ENCODE measurements around the gene NANOS3. TPM values are rescaled to one million over a fixed set of nuclear protein-coding genes. Genes with fewer than 3 reads are reported as not detected.
A peak's percentile ranks its signal among the peaks of the same experiment; 100 is the strongest.

The NANOS3 gene
- polyA plus RNA-seq, 1 donor, result 2.3 TPM

DNA sequence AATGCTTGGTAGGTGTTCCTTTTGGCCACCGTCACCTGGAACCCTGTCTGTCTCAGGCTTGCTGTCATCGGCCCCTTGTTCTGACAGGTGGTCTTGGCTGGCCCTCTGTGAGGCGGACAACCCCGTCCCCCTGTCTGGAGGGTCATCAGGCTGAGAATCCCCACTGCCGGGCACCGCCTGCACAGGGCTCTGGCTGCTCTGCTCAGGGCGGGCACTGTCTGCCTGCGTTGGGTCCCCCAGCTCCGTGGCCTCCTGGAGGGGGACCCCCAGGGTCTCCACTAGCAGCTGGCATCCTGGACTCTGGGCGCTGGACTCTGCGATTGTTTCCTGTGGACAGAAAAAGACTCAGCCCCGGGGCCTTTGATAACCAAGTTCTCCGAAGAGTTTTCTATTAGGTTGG lies 13.2 kb downstream of the NANOS3 start:
- H3K27ac ChIP-seq (ENCODE audit: low read length), result no peak overlapping the region
- WGBS (ENCODE audit: insufficient coverage, low lambda C conversion rate), result no CpG with 5 or more reads among the region's 13 CpGs
- DNase-seq, result no peak
- no peak overlapping the region for H3K4me3 ChIP-seq (ENCODE audit: low read length)
- H3K9me3 ChIP-seq (ENCODE audit: control insufficient read depth, low read depth, low read length), result no peaks in the 10 kb centered on the region
- H3K36me3 ChIP-seq (ENCODE audit: control insufficient read depth, insufficient read depth, low read length), result no peaks in the 10 kb centered on the region
- H3K4me1 ChIP-seq (ENCODE audit: control insufficient read depth, insufficient read depth, low read length), result peaks cover 8% of the 10 kb centered on the region
- H3K27me3 ChIP-seq (ENCODE audit: control insufficient read depth, insufficient read depth, low read length), result no peaks in the 10 kb centered on the region

DNA sequence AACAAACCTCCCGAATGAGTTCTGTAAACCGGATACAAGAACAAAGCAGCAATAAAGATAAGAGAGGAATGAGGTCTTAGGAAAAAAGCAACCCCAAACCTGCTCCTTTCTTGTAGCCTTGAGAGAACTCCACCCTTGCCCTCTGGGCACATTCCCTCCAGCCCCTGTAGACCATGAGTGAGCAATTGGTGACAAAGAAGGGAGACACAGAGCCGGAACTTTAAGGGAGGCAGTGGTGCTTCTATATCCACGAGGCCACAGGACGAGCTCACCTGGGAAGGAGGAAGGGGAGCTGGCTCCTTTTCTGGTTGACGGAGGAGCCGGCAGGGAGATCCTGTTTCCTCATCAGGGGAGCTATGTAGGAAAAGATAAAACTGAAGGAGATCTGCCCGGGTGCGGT lies 15.9 kb downstream of the NANOS3 start:
- Histone ChIP-seq H3K27me3 (ENCODE audit: control insufficient read depth, insufficient read depth, low read length) (no peaks in the 10 kb centered on the region), H3K36me3 (ENCODE audit: control insufficient read depth, insufficient read depth, low read length) (no peaks in the 10 kb centered on the region), H3K4me1 (ENCODE audit: control insufficient read depth, insufficient read depth, low read length) (peaks cover 5% of the 10 kb centered on the region), H3K27ac (ENCODE audit: low read length) (no peak overlapping the region), H3K4me3 (ENCODE audit: low read length) (no peak overlapping the region), H3K9me3 (ENCODE audit: control insufficient read depth, low read depth, low read length) (no peaks in the 10 kb centered on the region)
- DNase-seq, result peak in 1 of 2 donors; percentile 43
- 18% methylated on average over 2 of the region's 9 CpGs for WGBS (ENCODE audit: insufficient coverage, low lambda C conversion rate)

DNA sequence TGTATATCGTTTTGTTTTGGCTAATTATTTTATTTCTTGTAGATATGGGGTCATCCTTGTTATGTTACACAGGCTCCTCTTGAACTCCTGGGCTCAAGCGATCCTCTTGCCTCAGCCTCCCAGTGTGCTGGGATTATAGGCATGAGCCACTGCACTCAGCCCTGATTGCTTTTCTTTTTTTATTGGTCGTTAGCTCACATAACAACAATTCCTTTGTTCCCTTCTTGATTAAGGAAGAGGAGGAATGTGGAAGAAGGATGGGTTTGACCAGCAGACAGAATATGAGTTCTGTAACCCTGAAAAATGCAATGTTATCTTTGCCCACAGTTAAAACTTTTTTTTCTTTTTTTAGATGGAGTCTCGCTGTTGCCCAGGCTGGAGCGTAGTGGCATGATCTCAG lies 17.6 kb downstream of the NANOS3 start:
- Histone ChIP-seq H3K36me3 (ENCODE audit: control insufficient read depth, insufficient read depth, low read length) (no peaks in the 10 kb centered on the region), H3K4me1 (ENCODE audit: control insufficient read depth, insufficient read depth, low read length) (peaks cover 5% of the 10 kb centered on the region), H3K4me3 (ENCODE audit: low read length) (no peak overlapping the region), H3K27me3 (ENCODE audit: control insufficient read depth, insufficient read depth, low read length) (no peaks in the 10 kb centered on the region), H3K9me3 (ENCODE audit: control insufficient read depth, low read depth, low read length) (no peaks in the 10 kb centered on the region), H3K27ac (ENCODE audit: low read length) (no peak overlapping the region)
- WGBS (ENCODE audit: insufficient coverage, low lambda C conversion rate), result no CpG with 5 or more reads among the region's 5 CpGs
- no peak for DNase-seq

DNA sequence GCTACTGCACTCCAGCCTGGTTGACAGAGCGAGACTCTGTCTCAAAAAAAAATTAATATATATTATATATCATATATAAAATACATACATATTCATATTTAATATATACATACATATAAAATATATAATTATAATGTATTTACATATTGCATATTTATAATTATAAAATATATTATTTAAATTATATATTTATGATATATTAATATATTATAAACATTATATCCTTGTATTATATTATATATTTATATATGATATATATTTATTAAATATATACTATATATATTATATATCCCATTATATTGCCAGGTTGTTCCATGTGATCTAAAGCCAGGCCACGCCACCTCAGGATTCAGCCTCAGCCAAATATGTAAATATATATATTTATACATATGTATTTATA lies 19.3 kb downstream of the NANOS3 start:
- 100% methylated on average over 1 of the region's 2 CpGs for WGBS (ENCODE audit: insufficient coverage, low lambda C conversion rate)
- Histone ChIP-seq H3K36me3 (ENCODE audit: control insufficient read depth, insufficient read depth, low read length) (no peaks in the 10 kb centered on the region), H3K4me1 (ENCODE audit: control insufficient read depth, insufficient read depth, low read length) (peaks cover 5% of the 10 kb centered on the region), H3K27ac (ENCODE audit: low read length) (no peak overlapping the region), H3K4me3 (ENCODE audit: low read length) (no peak overlapping the region), H3K27me3 (ENCODE audit: control insufficient read depth, insufficient read depth, low read length) (no peaks in the 10 kb centered on the region), H3K9me3 (ENCODE audit: control insufficient read depth, low read depth, low read length) (no peaks in the 10 kb centered on the region)
- no peak for DNase-seq

DNA sequence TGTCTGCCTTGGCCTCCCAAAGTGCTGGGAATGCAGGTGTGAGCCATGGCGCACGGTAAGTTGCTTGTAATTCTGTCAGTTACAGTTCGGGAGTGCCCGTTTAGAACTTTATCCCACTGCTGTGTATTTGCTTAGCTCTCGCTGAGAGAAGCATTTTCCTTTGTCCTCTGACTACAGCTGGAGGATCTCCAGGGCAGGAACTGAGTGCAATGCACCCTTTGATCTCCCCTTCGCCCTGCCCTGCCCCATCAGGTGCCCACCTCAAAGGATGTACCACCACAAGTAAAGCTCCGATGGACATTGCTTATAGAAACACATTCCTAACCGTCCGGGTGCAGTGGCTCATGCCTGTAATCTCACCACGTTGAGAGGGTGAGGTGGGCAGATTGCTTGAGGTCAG lies 22.5 kb downstream of the NANOS3 start:
- no peaks in the 10 kb centered on the region for H3K36me3 ChIP-seq (ENCODE audit: control insufficient read depth, insufficient read depth, low read length)
- peak overlapping the region; percentile 25 for H3K27ac ChIP-seq (ENCODE audit: low read length)
- no CpG with 5 or more reads among the region's 10 CpGs for WGBS (ENCODE audit: insufficient coverage, low lambda C conversion rate)
- H3K9me3 ChIP-seq (ENCODE audit: control insufficient read depth, low read depth, low read length), result no peaks in the 10 kb centered on the region
- H3K27me3 ChIP-seq (ENCODE audit: control insufficient read depth, insufficient read depth, low read length), result no peaks in the 10 kb centered on the region
- no peak overlapping the region for H3K4me3 ChIP-seq (ENCODE audit: low read length)
- DNase-seq, result peak; percentile 45 to 73
- H3K4me1 ChIP-seq (ENCODE audit: control insufficient read depth, insufficient read depth, low read length), result no peaks in the 10 kb centered on the region

DNA sequence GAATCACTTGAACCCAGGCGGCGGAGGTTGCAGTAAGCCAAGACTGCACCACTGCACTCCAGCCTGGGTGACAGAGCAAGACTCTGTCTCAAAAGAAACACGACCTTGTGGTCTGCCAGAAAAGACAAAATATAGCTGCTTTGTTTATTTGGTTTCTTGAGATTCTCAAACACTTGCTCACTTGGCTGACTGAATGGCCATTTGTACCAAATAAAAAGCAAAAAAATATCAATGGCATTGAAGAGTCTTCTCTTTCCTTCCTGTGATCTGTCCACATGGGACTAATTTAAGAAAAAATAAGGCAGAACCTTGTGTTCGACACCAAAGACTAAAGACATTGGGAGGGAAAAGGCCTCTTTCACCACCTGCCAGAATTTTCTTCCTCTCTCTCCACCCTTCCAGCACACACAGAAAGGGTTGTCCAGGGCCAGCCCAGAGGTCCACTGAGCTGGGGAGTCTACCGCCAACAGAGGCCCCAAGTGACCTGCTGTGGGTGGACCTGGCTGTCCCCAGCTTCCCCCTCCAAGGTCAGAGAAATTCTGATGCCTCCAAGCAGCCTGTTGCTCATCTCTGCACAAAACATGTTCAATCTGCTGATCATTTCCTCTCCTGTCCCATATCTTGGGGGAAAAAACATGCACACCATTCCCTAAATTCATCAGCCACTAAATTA lies 23.1 kb downstream of the NANOS3 start:
- no peak for DNase-seq
- Histone ChIP-seq H3K27me3 (ENCODE audit: control insufficient read depth, insufficient read depth, low read length) (no peaks in the 10 kb centered on the region), H3K36me3 (ENCODE audit: control insufficient read depth, insufficient read depth, low read length) (no peaks in the 10 kb centered on the region), H3K27ac (ENCODE audit: low read length) (no peak overlapping the region), H3K9me3 (ENCODE audit: control insufficient read depth, low read depth, low read length) (no peaks in the 10 kb centered on the region), H3K4me3 (ENCODE audit: low read length) (no peak overlapping the region), H3K4me1 (ENCODE audit: control insufficient read depth, insufficient read depth, low read length) (no peaks in the 10 kb centered on the region)
- WGBS (ENCODE audit: insufficient coverage, low lambda C conversion rate), result no CpG with 5 or more reads among the region's 5 CpGs

DNA sequence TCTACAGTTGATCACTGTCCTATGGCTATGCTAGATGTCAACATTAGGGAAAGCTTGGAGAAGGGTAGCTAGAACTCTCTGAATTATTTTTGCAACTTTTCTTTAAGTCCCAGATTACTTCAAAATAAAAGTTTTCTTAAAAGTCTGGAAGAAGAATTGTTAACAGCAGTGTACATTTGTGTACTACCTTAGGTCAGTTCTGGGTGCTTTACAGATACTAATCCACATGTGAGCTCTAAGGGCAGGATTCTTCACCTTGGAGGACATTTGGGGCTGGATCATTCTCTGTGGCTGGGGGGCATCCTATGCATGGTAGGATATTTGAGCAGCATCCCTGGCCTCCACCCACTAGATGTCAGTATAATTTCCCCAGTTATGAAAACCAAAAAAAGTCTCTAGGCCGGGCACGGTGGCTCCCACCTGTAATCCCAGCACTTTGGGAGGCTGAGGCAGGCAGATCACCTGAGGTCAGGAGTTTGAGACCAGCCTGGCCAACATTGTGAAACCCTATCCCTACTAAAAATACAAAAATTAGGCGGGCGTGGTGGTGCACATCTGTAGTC lies 26.1 kb downstream of the NANOS3 start:
- H3K9me3 ChIP-seq (ENCODE audit: control insufficient read depth, low read depth, low read length), result no peaks in the 10 kb centered on the region
- DNase-seq, result no peak
- no peak overlapping the region for H3K27ac ChIP-seq (ENCODE audit: low read length)
- no peaks in the 10 kb centered on the region for H3K27me3 ChIP-seq (ENCODE audit: control insufficient read depth, insufficient read depth, low read length)
- H3K4me3 ChIP-seq (ENCODE audit: low read length), result no peak overlapping the region
- H3K36me3 ChIP-seq (ENCODE audit: control insufficient read depth, insufficient read depth, low read length), result no peaks in the 10 kb centered on the region
- peaks cover 11% of the 10 kb centered on the region for H3K4me1 ChIP-seq (ENCODE audit: control insufficient read depth, insufficient read depth, low read length)
- WGBS (ENCODE audit: insufficient coverage, low lambda C conversion rate), result 90% methylated on average over 2 of the region's 4 CpGs

DNA sequence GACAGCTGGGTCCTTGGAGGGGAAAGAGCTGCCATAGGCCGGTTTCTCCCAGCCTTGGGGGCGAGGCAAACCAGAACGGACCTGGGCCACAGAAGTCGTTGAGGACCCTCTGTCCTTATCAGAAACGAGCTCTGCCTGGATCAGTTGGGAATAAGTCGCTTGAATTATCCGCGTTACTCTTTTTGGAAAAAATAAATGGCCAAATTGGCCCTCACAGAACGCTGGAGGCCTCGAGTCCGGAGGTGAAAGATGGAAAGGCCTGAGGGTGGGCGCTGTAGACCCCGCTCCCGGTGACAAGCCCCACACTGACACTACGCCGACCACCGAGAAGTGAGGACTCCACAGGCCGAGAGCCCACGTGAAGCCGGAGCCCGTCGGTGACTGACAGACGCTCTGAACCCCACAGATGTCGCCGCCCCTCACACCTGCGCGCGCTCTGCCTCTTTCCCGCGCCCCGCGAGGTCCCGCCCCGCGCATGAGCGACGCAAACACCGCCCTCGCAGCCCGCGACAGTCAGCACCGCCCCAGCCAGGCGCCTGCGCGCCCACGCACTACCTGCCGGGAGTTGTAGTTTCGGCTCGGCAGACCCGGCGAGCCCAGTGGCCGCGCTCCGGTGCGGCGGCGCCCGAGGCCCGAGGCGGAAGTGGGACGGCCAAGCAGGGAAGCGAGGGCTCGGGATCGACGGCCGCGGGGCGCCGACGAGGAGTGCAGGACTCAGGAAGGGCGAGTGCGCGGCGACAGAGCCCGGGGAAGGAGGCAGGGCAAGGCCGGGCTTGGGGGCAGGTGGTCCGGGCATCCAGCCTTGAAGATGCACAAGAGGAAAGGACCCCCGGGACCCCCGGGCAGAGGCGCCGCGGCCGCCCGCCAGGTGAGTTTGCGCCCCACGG lies 28.9 kb downstream of the NANOS3 start, which contains the start of the genes BRME1 and CC2D1A:
BRME1 (minus strand) TSS at position 484 of the 887 bp plus-strand sequence. CDS start 1,225 bp downstream, outside the sequence.
CC2D1A (plus strand) TSS at position 568 of the 887 bp plus-strand sequence; CDS start at position 809, 241 bp downstream.
- Histone ChIP-seq H3K9me3 (ENCODE audit: control insufficient read depth, low read depth, low read length) (no peaks in the 10 kb centered on the region), H3K4me1 (ENCODE audit: control insufficient read depth, insufficient read depth, low read length) (peaks cover 11% of the 10 kb centered on the region), H3K4me3 (ENCODE audit: low read length) (peak within 1 kb of the TSS; percentile 85), H3K27ac (ENCODE audit: low read length) (peak within 1 kb of the TSS; percentile 91), H3K27me3 (ENCODE audit: control insufficient read depth, insufficient read depth, low read length) (no peaks in the 10 kb centered on the region), H3K36me3 (ENCODE audit: control insufficient read depth, insufficient read depth, low read length) (peaks cover 11% of the 10 kb centered on the region)
- DNase-seq, result peak; percentile 91 to 94
- WGBS (ENCODE audit: insufficient coverage, low lambda C conversion rate), result no CpG with 5 or more reads among the region's 86 CpGs

DNA sequence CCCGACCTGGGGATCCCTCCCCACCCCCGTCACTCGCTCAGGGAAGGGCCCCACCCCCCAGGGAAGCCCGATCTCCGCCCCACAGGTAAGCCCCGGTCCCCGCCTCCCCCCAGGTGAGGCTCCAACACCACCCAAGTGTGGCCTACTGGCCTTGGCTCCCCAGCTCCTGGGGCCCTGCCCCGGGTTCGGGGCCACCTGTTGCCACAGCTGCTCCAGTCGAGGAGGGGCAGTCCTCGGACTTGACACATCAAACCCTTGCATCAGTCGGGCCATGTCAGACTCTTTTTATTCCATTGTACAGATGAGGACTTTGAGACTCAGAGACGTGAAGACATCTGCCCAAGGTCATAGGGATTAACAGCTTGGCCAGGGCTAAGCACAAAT lies 29.6 kb downstream of the NANOS3 start:
- H3K27me3 ChIP-seq (ENCODE audit: control insufficient read depth, insufficient read depth, low read length), result no peaks in the 10 kb centered on the region
- peak overlapping the region; percentile 91 for H3K27ac ChIP-seq (ENCODE audit: low read length)
- H3K36me3 ChIP-seq (ENCODE audit: control insufficient read depth, insufficient read depth, low read length), result peaks cover 13% of the 10 kb centered on the region
- peak overlapping the region; percentile 85 for H3K4me3 ChIP-seq (ENCODE audit: low read length)
- WGBS (ENCODE audit: insufficient coverage, low lambda C conversion rate), result no CpG with 5 or more reads among the region's 13 CpGs
- DNase-seq, result peak; percentile 49 to 73
- no peaks in the 10 kb centered on the region for H3K9me3 ChIP-seq (ENCODE audit: control insufficient read depth, low read depth, low read length)
- H3K4me1 ChIP-seq (ENCODE audit: control insufficient read depth, insufficient read depth, low read length), result peaks cover 11% of the 10 kb centered on the region

DNA sequence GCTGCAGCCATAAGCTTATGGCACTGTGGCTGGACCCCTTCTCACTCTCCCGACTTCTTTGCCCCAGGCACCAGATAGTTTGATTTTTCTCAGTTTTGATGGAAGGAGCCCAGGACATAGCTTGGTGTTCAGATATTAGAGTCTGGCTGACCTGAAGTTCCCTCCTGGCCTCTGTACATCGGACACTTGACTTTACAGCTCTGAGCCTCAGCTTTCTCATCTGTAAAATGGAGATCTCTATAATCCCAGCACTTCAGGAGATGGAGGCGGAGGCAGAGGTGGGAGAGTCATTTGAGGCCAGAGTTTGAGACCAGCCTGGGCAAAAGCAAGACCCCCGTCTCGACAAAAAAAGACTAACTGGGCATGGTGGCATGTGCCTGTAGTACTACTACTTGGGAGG lies 30.0 kb downstream of the NANOS3 start:
- peaks cover 11% of the 10 kb centered on the region for H3K4me1 ChIP-seq (ENCODE audit: control insufficient read depth, insufficient read depth, low read length)
- no peaks in the 10 kb centered on the region for H3K9me3 ChIP-seq (ENCODE audit: control insufficient read depth, low read depth, low read length)
- no peak for DNase-seq
- no peaks in the 10 kb centered on the region for H3K27me3 ChIP-seq (ENCODE audit: control insufficient read depth, insufficient read depth, low read length)
- peaks cover 13% of the 10 kb centered on the region for H3K36me3 ChIP-seq (ENCODE audit: control insufficient read depth, insufficient read depth, low read length)
- peak overlapping the region; percentile 85 for H3K4me3 ChIP-seq (ENCODE audit: low read length)
- WGBS (ENCODE audit: insufficient coverage, low lambda C conversion rate), result no CpG with 5 or more reads among the region's 5 CpGs
- peak overlapping the region; percentile 91 for H3K27ac ChIP-seq (ENCODE audit: low read length)
